Ovary (tissue), 9 donors: ENCODE results near the gene TIMP3. TPM values are rescaled to one million over a fixed set of nuclear protein-coding genes. Genes with fewer than 3 reads are reported as not detected.
A peak's percentile ranks its signal among the peaks of the same experiment; 100 is the strongest.

Experiments used
- DNase-seq, 5 donors: peaks; one replicate each; pipeline ENCODE4 v3.0.0-alpha.2; 2019 to 2020
- H3K27ac ChIP-seq, 2 donors: fragments of 200-600 bp; one replicate each; pipeline versions ENCODE4 v1.5.1 to v1.8.0; 2019 to 2022
- H3K27me3 ChIP-seq: fragments of 200-600 bp; one replicate; pipeline ENCODE4 v1.8.0; 2022
- H3K36me3 ChIP-seq: fragments of 200-600 bp; sonication (generic); one replicate; pipeline ENCODE4 v1.5.1; 2019
- H3K4me1 ChIP-seq: one replicate; pipeline ENCODE4 v1.8.1; 2013; ENCODE audit warnings: mild to moderate bottlenecking, moderate library complexity; ENCODE audit not compliant: insufficient read depth
- H3K4me3 ChIP-seq: fragments of 200-600 bp; sonication (generic); one replicate; pipeline ENCODE4 v1.5.1; 2017
- H3K9me3 ChIP-seq, 2 donors: fragments of 200-600 bp in 1 of 2; sonication (generic) in 1 of 2; one replicate each; pipeline versions ENCODE4 v1.5.1 to v1.8.1; 2013 to 2019; ENCODE audit warnings: mild to moderate bottlenecking in 1 of 2, moderate library complexity in 1 of 2
- CTCF ChIP-seq, 3 donors: fragments of 450-650 bp in 2 of 3; fragments of 200-600 bp in 1 of 3; IDR thresholded peaks; one replicate each; pipeline versions ENCODE4 v1.5.1 to v1.8.0; 2016 to 2022; ENCODE audit warnings: antibody characterized with exemption in 3 of 3, mild to moderate bottlenecking in 1 of 3
- EP300 ChIP-seq: sonication (generic); formaldehyde crosslinking; IDR thresholded peaks from one replicate; pipeline ENCODE4 v1.6.1; 2017; ENCODE audit warnings: antibody characterized with exemption
- POLR2A ChIP-seq: fragments of 450-650 bp; IDR thresholded peaks from one replicate; pipeline ENCODE4 v1.6.1; 2017; ENCODE audit warnings: antibody characterized with exemption, mild to moderate bottlenecking, moderate library complexity
- WGBS, 3 donors: extraction: QIAGEN DNeasy Blood & Tissue Kit in 1 of 3; methylation state at CpG; one replicate each; pipeline versions ENCODE4 v1.1.5 to v1.1.7; 2013 to 2017; 5-methylcytosine and 5-hydroxymethylcytosine counted together
- intact Hi-C, 4 donors: fragments of 100-400 bp; cut with DNase I; formaldehyde crosslinking; loops; one replicate each; pipeline versions ENCODE4 v1.11.0 to v1.15.1; 2022 to 2023
- polyA plus RNA-seq, 2 donors: library from polyadenylated mRNA; stranded (reverse); fragments of 200-250 nt in 1 of 2; fragments of 350-450 nt in 1 of 2; fragmentation: Illumina TruSeq in 1 of 2; extraction: RNeasy Lipid Tissue Mini Kit (QIAGEN cat#74804) in 1 of 2; gene quantifications; one replicate each; pipeline ENCODE4 v1.2.3, GENCODE V29; 2013 to 2014
- total RNA-seq, 7 donors: library from RNA; depleted of rRNA in 2 of 7; stranded (reverse); fragments of >200 nt in 2 of 7; fragmentation: NEBNext Ultra II Directional in 3 of 7; extraction: Animal tissue kit (Norgen Biotek cat#: 25700) in 3 of 7; gene quantifications; one replicate each; pipeline versions ENCODE4 v1.1.0 to v1.2.4, GENCODE V29; 2016 to 2023
- donor health status: DM: no; HTN: no; CAD: no; lungs with moderate emphysema.
- donor health status: DM: no; HTN: no; CAD: no.
- donor health status: Bipolar disorder and iron deficiency.
- donor health status: DM: yes; HTN: yes; CAD: no.
- donor health status: DM: no; HTN: no; CAD: no.
- donor health status: DM: yes; HTN: yes; CAD: no.

TIMP3 gene
- total and polyA plus RNA-seq, 9 donors, result 48.5 to 565 (median 121) TPM

- no peak for TF ChIP-seq CTCF (IDR thresholded peaks at IDR 0.05)
- no peak for TF ChIP-seq EP300
- no peak for TF ChIP-seq POLR2A
- H3K4me1 ChIP-seq, result peaks cover 4% of the 10 kb centered on the region
- H3K27ac ChIP-seq, result no peak overlapping the region
- intact Hi-C loops, result loop anchor here in 1 of 4 donors (1.0 to 10.0 kb wide), 2 partner anchors 29 to 54 kb away; partner anchors contain the start of gene TIMP3
- WGBS, 3 donors, result 60 to 68% (median 66%) methylated on average over 11 of the region's 11 CpGs
- no peaks in the 10 kb centered on the region for H3K27me3 ChIP-seq
- H3K9me3 ChIP-seq, result no peaks in the 10 kb centered on the region
- no peaks in the 10 kb centered on the region for H3K36me3 ChIP-seq
- peak in 3 of 5 donors; percentile 50 to 53 (median 51) for DNase-seq
- H3K4me3 ChIP-seq, result no peak overlapping the region
Observed at GRCh38 chr22:32830473-32830872, 29.0 kb downstream of the TIMP3 start.

- Histone ChIP-seq H3K27ac (no peak overlapping the region), H3K4me3 (no peak overlapping the region), H3K36me3 (no peaks in the 10 kb centered on the region), H3K27me3 (no peaks in the 10 kb centered on the region), H3K4me1 (peaks cover 4% of the 10 kb centered on the region), H3K9me3 (no peaks in the 10 kb centered on the region)
- TF ChIP-seq CTCF (IDR thresholded peaks at IDR 0.05), result no peak
- no peak for DNase-seq
- WGBS, 3 donors, result 80 to 92% (median 85%) methylated on average over 2 of the region's 2 CpGs
- intact Hi-C loops, result loop anchor here in 1 of 4 donors (1.0 to 10.0 kb wide), 2 partner anchors 30 to 54 kb away; partner anchors contain the start of gene TIMP3
Observed at GRCh38 chr22:32830957-32831356, 29.5 kb downstream of the TIMP3 start.

- Histone ChIP-seq H3K36me3 (no peaks in the 10 kb centered on the region), H3K4me1 (peaks cover 4% of the 10 kb centered on the region), H3K9me3 (no peaks in the 10 kb centered on the region), H3K4me3 (no peak overlapping the region), H3K27me3 (no peaks in the 10 kb centered on the region), H3K27ac (peak overlapping the region in 1 of 2 donors; percentile 26)
- DNase-seq, result no peak
- WGBS, 3 donors, result 63 to 77% (median 74%) methylated on average over 3 of the region's 3 CpGs
- TF ChIP-seq EP300, result no peak
- TF ChIP-seq POLR2A, result no peak
- no peak for TF ChIP-seq CTCF (IDR thresholded peaks at IDR 0.05)
- intact Hi-C loops, result loop anchor here in 1 of 4 donors (10.0 kb wide), 1 partner anchor 53 kb away; no protein-coding TSS in a partner anchor
Observed at GRCh38 chr22:32831584-32831983, 30.1 kb downstream of the TIMP3 start.

GRCh38 chr22:32832174-32832573 is 30.7 kb downstream of the TIMP3 start:
- no peaks in the 10 kb centered on the region for H3K36me3 ChIP-seq

More at GRCh38 chr22:32832174-32832573, 30.7 kb downstream of the TIMP3 start:
- Histone ChIP-seq H3K4me1 (peaks cover 4% of the 10 kb centered on the region), H3K4me3 (no peak overlapping the region), H3K27me3 (no peaks in the 10 kb centered on the region), H3K27ac (peak overlapping the region in 1 of 2 donors; percentile 26), H3K9me3 (no peaks in the 10 kb centered on the region)
- intact Hi-C loops, result loop anchor here in 1 of 4 donors (10.0 kb wide), 1 partner anchor 53 kb away; no protein-coding TSS in a partner anchor
- no peak for TF ChIP-seq POLR2A
- no peak for TF ChIP-seq CTCF (IDR thresholded peaks at IDR 0.05)
- TF ChIP-seq EP300, result no peak
- DNase-seq, result no peak
- WGBS, 3 donors, result 37 to 60% (median 40%) methylated on average over 4 of the region's 4 CpGs
